ENCODE measurements around the gene EYS. TPM values are rescaled to one million over a fixed set of nuclear protein-coding genes. Genes with fewer than 3 reads are reported as not detected.

EYS gene
- total RNA-seq, 2 donors from 2014 or later = 0.18 to 3.5 TPM

GRCh38 chr6:64838726-64839125, 868.3 kb downstream of the EYS start:
- no peaks in the 10 kb centered on the region for H3K9me3 ChIP-seq
- intact Hi-C loops (cut with DNase I) = no loop called here
- H3K4me3 ChIP-seq = no peak overlapping the region
- no peaks in the 10 kb centered on the region for H3K36me3 ChIP-seq
- DNase-seq (ENCODE audit: low spot score) = no peak
- no peak overlapping the region for H3K27ac ChIP-seq
- H3K27me3 ChIP-seq (replicated peaks; ENCODE audit: insufficient read depth) = no peaks in the 10 kb centered on the region
- H3K4me1 ChIP-seq (replicated peaks) = no peaks in the 10 kb centered on the region
- TF ChIP-seq POLR2A (IDR thresholded peaks at IDR 0.05) (no peak), CTCF (IDR thresholded peaks at IDR 0.05) (no peak), POLR2AphosphoS5 (IDR thresholded peaks at IDR 0.05) (no peak)

GRCh38 chr6:64831680-64832079, 875.3 kb downstream of the EYS start:
- intact Hi-C loops (cut with DNase I) = no loop called here
- TF ChIP-seq POLR2A (IDR thresholded peaks at IDR 0.05) (no peak), POLR2AphosphoS5 (IDR thresholded peaks at IDR 0.05) (no peak), CTCF (IDR thresholded peaks at IDR 0.05) (no peak)
- Histone ChIP-seq H3K4me3 (no peak overlapping the region), H3K9me3 (no peaks in the 10 kb centered on the region), H3K4me1 (replicated peaks) (no peaks in the 10 kb centered on the region), H3K27me3 (replicated peaks; ENCODE audit: insufficient read depth) (no peaks in the 10 kb centered on the region), H3K27ac (no peak overlapping the region), H3K36me3 (no peaks in the 10 kb centered on the region)
- 76% methylated on average over 2 of the region's 2 CpGs for WGBS
- DNase-seq (ENCODE audit: low spot score) = no peak

- Histone ChIP-seq H3K36me3 (no peaks in the 10 kb centered on the region), H3K27me3 (replicated peaks; ENCODE audit: insufficient read depth) (no peaks in the 10 kb centered on the region), H3K27ac (no peak overlapping the region), H3K4me3 (no peak overlapping the region), H3K9me3 (no peaks in the 10 kb centered on the region), H3K4me1 (replicated peaks) (no peaks in the 10 kb centered on the region)
- TF ChIP-seq CTCF (IDR thresholded peaks at IDR 0.05) (no peak), POLR2A (IDR thresholded peaks at IDR 0.05) (no peak), POLR2AphosphoS5 (IDR thresholded peaks at IDR 0.05) (no peak)
- WGBS = 69% methylated on average over 2 of the region's 2 CpGs
- no peak for DNase-seq (ENCODE audit: low spot score)
- intact Hi-C loops (cut with DNase I) = no loop called here
These were observed 889.5 kb downstream of the EYS start for GRCh38 chr6:64817525-64817924.

- intact Hi-C loops (cut with DNase I) = no loop called here
- 38% methylated on average over 2 of the region's 2 CpGs for WGBS
- H3K36me3 ChIP-seq = no peaks in the 10 kb centered on the region
- no peak for TF ChIP-seq CTCF (IDR thresholded peaks at IDR 0.05)
- no peak for TF ChIP-seq POLR2A (IDR thresholded peaks at IDR 0.05)
- no peak for TF ChIP-seq POLR2AphosphoS5 (IDR thresholded peaks at IDR 0.05)
- no peak for DNase-seq (ENCODE audit: low spot score)
- H3K27ac ChIP-seq = no peak overlapping the region
- no peaks in the 10 kb centered on the region for H3K9me3 ChIP-seq
- no peaks in the 10 kb centered on the region for H3K4me1 ChIP-seq (replicated peaks)
- H3K4me3 ChIP-seq = no peak overlapping the region
- H3K27me3 ChIP-seq (replicated peaks; ENCODE audit: insufficient read depth) = no peaks in the 10 kb centered on the region
These were observed 891.3 kb downstream of the EYS start for GRCh38 chr6:64815718-64816117.

GRCh38 chr6:64812138-64812537, 894.9 kb downstream of the EYS start:
- no peak for TF ChIP-seq POLR2A (IDR thresholded peaks at IDR 0.05)
- no peak for TF ChIP-seq CTCF (IDR thresholded peaks at IDR 0.05)
- no peak for TF ChIP-seq POLR2AphosphoS5 (IDR thresholded peaks at IDR 0.05)

More at GRCh38 chr6:64812138-64812537, 894.9 kb downstream of the EYS start:
- H3K27me3 ChIP-seq (replicated peaks; ENCODE audit: insufficient read depth) = no peaks in the 10 kb centered on the region
- no peak overlapping the region for H3K4me3 ChIP-seq
- H3K4me1 ChIP-seq (replicated peaks) = no peaks in the 10 kb centered on the region
- intact Hi-C loops (cut with DNase I) = no loop called here
- no peak for DNase-seq (ENCODE audit: low spot score)
- H3K36me3 ChIP-seq = no peaks in the 10 kb centered on the region
- WGBS = 89% methylated on average over 4 of the region's 4 CpGs
- no peaks in the 10 kb centered on the region for H3K9me3 ChIP-seq
- H3K27ac ChIP-seq = no peak overlapping the region
